Peyer's patch (tissue), 4 donors: Measurements from ENCODE around the gene C6orf47.

Experiments used
- CTCF ChIP-seq, 6 experiments: fragments of 450-650 bp in 4 of 6; fragments of 200-600 bp in 2 of 6; sonication (generic) in 1 of 6; IDR thresholded peaks; one replicate each; pipeline ENCODE4 v1.5.1; 2017 to 2019; ENCODE audit warnings: antibody characterized with exemption in 6 of 6, mild to moderate bottlenecking in 3 of 6, moderate library complexity in 1 of 6
- POLR2A ChIP-seq, 2 donors: fragments of 450-650 bp; IDR thresholded peaks; one replicate each; pipeline ENCODE4 v1.5.1; 2017; ENCODE audit warnings: antibody characterized with exemption in 2 of 2, mild to moderate bottlenecking in 2 of 2, moderate library complexity in 2 of 2

- TF ChIP-seq CTCF (IDR thresholded peaks at IDR 0.05) (no peak), POLR2A (IDR thresholded peaks at IDR 0.05) (no peak)
Measured at GRCh38 chr6:31640612-31641011, 20.0 kb downstream of the C6orf47 start.
